HG02973 (cell line): ENCODE results near the gene EEF1A2.

Experiments used
- ATAC-seq: cut with Tn5 transposase; IDR thresholded peaks from one replicate; pipeline ENCODE4 v1.9.1; 2021; ENCODE audit warnings: moderate library complexity; ENCODE audit not compliant: unreplicated experiment

EEF1A2 gene

GRCh38 chr20:63500902-63501817 lies 2.3 kb upstream of the EEF1A2 start:
- no peak for ATAC-seq

DNA sequence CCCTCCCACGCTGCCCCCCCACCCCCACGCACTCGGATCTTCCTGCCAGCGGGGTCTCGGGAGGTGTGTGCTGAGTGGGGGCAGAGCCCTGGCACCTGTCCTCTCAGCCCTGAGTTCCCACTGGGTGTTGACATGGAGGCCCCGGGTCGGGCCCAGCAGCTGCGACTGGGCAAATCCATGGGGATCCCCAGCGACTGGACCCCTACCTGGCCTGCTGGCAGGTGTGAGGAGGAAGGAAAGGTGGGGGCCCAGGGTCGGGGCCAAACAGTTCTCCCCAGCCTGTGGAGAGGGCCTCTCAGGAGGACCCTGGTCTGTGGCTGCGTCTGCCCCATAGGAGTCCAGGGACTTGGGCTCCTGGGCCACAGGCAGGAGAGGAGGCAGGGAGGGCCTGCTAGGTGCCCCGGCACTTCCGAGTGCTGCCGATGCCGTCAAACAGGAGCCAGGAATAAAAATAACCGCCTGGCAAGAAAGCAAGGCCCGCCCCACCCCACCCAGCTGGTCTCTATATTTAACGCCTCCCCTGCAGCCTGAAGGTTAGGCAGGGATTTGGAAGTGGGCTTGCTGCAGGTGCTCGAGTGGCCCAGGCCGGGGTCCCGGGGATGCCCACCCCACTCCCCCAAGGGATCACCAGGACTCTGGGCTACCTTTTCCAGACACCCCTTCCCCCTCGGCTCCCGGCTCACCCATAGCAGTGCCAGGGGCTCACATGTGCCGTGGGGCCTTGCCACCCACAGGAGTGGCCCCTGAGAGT lies 1.4 kb upstream of the EEF1A2 start:
- no peak for ATAC-seq

DNA sequence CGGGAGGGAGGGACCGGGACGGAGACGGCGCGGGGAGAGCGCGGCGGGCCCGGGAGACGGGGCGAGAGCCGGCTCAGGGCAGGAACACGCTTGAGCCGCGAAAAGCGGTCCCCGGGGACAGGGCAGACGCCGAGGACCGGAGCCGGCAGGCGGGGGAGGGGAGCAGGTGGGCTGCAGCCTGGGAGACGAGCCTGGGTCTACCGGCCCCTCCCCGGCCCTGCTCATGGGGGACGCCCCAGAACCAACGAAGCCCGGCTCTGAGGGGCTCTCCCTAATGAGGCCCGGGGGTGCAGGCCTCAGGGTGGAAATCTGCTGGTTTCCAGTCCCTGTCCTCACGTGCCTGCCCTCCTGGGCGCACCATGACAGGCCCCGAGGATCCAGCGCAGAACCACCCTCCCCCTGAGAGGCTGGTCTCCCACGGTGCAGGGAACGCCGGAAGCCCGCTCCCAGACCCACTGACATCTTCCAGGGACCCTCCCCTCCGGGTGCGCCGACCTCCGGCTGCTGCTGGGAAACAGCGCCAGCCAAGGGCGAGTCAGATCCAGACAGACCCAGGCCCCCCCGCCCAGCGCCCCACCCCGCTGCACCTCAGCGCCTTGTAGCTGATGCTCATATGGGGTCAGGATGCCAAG lies 571 bp upstream of the EEF1A2 start:
- ATAC-seq = no peak

DNA sequence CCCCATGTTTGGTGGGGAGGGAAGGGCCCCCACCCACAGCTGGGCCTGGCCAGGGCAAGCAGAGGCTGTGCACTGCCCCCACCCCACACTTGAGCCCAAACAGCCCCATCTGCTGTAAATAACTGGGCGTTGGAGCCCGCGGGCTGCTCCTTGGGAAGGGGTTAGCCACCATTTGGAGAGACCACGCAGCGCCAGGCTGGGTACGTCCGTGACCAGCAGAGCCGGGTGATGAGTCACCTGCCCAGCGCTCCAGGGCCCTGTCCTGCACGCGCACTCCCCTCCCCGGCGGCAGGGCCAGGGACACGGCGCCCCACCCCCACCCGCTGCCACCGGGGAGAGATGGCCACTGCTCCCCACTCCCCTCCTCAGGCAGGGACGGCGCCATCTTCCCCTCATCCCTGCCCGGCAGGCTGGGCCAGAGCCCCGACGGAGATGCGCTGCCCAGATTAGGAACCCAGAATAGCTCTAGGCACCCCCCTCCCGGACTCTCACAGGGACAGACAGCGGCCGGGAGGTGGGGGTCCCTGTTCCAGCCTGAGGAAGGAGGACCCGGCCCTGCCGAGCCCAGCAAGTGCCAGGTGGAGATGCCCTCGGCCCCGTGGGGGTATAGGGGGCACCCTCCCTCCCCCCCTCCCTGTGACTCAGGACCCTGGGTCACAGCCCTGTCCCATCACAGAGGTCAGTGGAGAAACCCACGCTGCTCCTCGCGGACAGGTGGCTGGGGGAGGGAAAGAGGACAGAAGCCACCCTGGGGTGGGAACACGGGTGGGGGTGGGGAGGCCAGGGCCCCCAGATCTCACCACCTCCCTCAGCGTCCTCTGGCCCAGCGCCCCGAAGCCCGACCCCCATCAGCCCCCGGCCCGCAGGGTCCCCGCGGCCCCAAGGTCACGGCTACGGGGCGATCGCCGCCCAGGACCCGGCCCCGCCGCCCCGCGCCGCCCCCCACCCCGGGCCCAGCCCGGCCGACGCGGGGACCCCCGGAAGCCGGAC lies 642 bp downstream of the EEF1A2 start:
- ATAC-seq = no peak

- no peak for ATAC-seq
Measured at GRCh38 chr20:63497138-63497945, 1.5 kb downstream of the EEF1A2 start.

- no peak for ATAC-seq
Measured at GRCh38 chr20:63496596-63497120, 2.2 kb downstream of the EEF1A2 start.

DNA sequence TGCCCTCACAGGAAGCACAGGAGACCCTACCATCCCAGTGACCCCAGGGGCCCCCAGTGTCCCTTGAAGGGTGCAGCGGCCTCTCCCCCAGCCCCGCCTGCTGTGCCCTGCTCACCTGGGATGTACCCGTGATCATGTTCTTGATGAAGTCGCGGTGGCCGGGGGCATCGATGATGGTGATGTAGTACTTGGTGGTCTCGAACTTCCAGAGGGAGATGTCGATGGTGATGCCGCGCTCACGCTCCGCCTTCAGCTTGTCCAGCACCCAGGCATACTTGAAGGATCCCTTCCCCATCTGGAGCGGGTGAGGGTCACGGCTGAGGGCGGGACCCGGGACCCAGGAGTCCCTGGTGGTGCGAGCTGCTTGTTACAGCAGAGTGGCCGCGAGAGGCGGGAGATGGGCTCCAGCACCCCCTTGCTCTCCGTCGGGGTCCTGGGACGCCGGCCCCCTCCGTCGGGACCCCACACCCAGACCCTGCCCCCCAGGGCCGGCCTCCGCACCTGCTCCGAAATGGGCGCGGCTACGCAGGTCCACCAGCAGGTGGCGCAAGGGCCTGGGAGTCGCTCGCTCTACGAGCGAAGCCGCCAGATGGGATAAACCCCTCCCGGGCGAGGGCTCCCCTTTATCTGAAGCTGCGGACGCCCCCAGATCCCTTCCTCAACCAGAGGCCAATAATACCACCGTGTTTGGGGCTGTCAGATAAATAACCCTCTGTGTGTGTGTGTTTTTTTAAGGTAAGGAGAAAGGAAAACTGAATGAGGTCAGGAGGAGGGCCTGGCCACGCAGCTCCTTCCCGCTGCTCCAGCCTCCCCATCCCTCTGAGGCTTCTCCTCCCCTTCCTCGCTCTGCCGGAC lies 2.9 kb downstream of the EEF1A2 start:
- no peak for ATAC-seq

GRCh38 chr20:63495167-63495720 lies 3.6 kb downstream of the EEF1A2 start:
- no peak for ATAC-seq

DNA sequence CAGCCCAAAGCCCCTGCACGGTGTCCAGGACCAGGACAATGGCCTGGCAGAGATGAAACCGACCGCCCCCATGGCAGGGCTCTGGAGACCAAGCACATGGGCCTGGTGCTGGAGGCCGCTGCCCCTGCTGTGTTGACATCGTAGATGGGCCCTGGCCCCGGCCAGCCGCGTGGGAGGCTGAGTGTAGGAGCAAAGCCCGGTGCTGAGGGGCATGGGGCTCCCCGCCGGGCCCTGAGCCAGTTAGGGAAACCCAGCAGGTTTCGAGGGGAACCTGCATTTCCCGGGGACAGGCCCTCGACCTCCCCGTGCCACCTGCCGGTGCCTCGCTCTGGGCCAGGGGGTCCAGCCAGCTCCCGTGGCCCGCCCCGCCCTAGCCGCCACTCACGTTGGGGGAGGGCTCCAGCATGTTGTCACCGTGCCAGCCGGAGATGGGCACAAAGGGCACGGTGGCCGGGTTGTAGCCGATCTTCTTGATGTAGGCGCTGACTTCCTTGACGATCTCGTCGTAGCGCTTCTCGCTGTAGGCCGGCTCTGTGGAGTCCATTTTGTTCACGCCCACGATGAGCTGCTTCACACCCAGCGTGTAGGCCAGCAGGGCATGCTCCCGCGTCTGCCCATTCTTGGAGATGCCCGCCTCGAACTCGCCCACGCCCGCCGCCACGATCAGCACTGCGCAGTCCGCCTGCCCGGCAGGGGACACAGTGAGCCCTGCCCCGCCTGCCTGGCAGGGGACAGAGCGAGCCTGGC lies 4.3 kb downstream of the EEF1A2 start:
- no peak for ATAC-seq

DNA sequence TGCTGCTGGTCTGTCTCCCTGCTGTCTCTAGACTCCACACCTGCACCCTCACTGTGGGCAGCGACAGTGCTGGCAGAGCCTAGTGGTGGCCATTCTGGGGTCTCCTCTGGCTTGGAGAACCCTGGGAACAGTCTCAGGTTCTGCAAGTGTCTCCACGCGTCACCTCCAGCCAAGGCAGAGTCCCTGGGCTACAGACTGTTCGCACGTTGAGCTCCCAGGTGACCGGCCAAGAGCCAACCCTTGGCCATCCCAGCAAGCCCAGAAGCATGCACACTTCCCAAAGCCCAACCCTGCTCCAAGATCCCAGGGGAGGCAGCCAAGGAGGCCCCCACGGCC lies 4.8 kb downstream of the EEF1A2 start:
- ATAC-seq = no peak

DNA sequence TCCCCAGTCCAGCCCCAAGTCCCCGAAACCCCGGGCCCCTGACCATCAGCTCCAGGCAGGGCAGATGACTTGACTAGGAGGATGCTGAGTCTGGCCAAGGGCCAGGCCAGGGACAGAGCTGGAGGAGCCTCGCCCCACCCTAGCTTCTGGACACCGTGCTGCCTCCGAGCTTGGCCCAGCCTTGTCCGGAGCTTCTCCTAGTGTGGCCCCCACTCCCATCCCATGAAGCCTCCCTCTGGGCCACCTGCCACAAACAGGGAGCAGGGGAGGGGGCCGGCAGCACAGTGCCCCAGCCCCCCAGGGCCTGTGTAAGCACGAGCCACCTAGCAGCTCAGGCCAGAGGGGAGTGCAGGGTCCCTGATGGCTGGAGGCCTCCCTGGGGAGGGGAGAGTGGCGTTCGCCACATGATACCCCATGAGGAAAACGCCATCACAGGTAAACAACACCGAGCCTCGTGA lies 5.3 kb downstream of the EEF1A2 start:
- no peak for ATAC-seq

GRCh38 chr20:63492982-63493381 lies 5.9 kb downstream of the EEF1A2 start:
- no peak for ATAC-seq

DNA sequence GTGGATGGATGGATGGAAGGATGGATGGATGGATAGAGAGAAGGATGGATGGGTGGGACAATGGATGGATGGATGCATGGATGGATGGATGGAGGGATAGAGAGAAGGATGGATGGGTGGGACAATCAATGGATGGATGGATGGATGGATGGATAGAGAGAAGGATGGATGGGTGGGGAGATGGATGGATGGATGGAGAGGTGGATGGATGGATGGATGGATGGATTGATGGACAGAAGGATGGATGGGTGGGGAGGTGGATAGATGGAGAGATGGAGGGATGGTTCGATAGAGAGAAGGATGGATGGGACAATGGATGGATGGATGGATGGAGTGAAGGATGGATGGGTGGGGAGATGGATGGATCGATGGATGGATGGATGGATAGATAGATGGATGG lies 6.4 kb downstream of the EEF1A2 start:
- ATAC-seq = no peak

GRCh38 chr20:63491635-63492230 lies 7.2 kb downstream of the EEF1A2 start:
- no peak for ATAC-seq

DNA sequence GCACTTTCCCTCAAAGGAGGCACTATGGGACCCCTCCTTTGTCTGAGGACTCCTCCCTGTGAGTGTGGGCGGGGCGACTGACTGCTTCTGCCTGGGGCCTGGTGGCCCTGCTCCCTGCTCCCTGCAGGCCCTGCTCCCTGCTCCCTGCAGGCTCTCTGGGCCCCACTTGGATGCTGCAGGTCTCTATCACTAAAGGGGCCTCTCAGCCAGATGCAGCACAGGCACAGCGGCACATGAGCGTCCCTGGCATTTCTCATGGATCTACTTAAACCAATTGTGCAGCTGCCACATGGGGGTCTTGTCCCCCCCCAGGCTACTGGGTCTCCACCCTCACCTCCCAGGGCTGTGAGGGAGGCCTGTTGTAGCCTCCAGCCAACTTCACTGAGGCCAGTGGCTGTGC lies 7.8 kb downstream of the EEF1A2 start:
- ATAC-seq = no peak

- ATAC-seq = no peak
Measured at GRCh38 chr20:63490416-63490815, 8.5 kb downstream of the EEF1A2 start.
